Kidney (tissue), 14 donors: ENCODE results near the gene COPS7A. TPM values are rescaled to one million over a fixed set of nuclear protein-coding genes. Genes with fewer than 3 reads are reported as not detected.

Source experiments
- DNase-seq, 5 donors: peaks; one replicate each; pipeline ENCODE4 v3.0.0-alpha.2; 2013 to 2020
- FAIRE-seq: peaks from 2 replicates; lab custom pipeline; 2012; peaks lifted over from hg19 to GRCh38; lab: Jason Lieb, UNC
- H3K27ac ChIP-seq, 2 donors: one replicate each; pipeline ENCODE4 v1.7.0; 2013; ENCODE audit warnings: low read depth in 2 of 2, low read length in 2 of 2, inconsistent platforms in 1 of 2
- H3K27me3 ChIP-seq: one replicate; pipeline ENCODE4 v1.7.1; 2013; ENCODE audit warnings: low read length, inconsistent platforms; ENCODE audit not compliant: control insufficient read depth, insufficient read depth
- H3K36me3 ChIP-seq, 3 donors: one replicate each; pipeline versions ENCODE4 v1.7.0 to v1.7.1; 2013; ENCODE audit warnings: low read length in 3 of 3, control low read depth in 1 of 3, inconsistent platforms in 1 of 3; ENCODE audit not compliant: insufficient read depth in 3 of 3, control insufficient read depth in 2 of 3
- H3K4me1 ChIP-seq, 3 donors: one replicate each; pipeline versions ENCODE4 v1.7.0 to v1.7.1; 2013; ENCODE audit warnings: low read length in 3 of 3, inconsistent platforms in 1 of 3, low read depth in 1 of 3; ENCODE audit not compliant: control insufficient read depth in 2 of 3, insufficient read depth in 2 of 3
- H3K4me3 ChIP-seq, 3 donors: one replicate each; pipeline versions ENCODE4 v1.7.0 to v1.8.1; 2013; ENCODE audit warnings: low read length in 3 of 3, control low read depth in 1 of 3, inconsistent platforms in 1 of 3
- H3K9ac ChIP-seq, 3 donors: one replicate each; pipeline versions ENCODE4 v1.7.0 to v1.7.1; 2013; ENCODE audit warnings: low read length in 3 of 3, control low read depth in 1 of 3, inconsistent platforms in 1 of 3
- H3K9me3 ChIP-seq, 3 donors: one replicate each; pipeline versions ENCODE4 v1.7.0 to v1.7.1; 2013; ENCODE audit warnings: low read length in 3 of 3, control low read depth in 1 of 3, inconsistent platforms in 1 of 3; ENCODE audit not compliant: control insufficient read depth in 2 of 3, insufficient read depth in 1 of 3
- intact Hi-C: fragments of 100-400 bp; cut with DNase I; formaldehyde crosslinking; loops from one replicate; pipeline ENCODE4 v1.11.1; 2022
- polyA plus RNA-seq: library from polyadenylated mRNA; stranded (reverse); fragments of 350-450 nt; fragmentation: Illumina TruSeq; extraction: RNeasy Lipid Tissue Mini Kit (QIAGEN cat#74804); gene quantifications from one replicate; pipeline ENCODE4 v1.2.3, GENCODE V29; 2014; ENCODE audit warnings: low read depth, low replicate concordance; ENCODE audit not compliant: insufficient read depth
- total RNA-seq: library from RNA; stranded (reverse); fragmentation: NEBNext Ultra II Directional; extraction: Animal tissue kit (Norgen Biotek cat#: 25700); gene quantifications from one replicate; pipeline ENCODE4 v1.2.1, GENCODE V29; 2021
- TF ChIP-seq, protein P1 (sequence below): IDR thresholded peaks from 3 replicates; pipeline ENCODE4 v1.5.1; 2012; ENCODE audit warnings: mild to moderate bottlenecking, moderate library complexity, borderline replicate concordance; ENCODE audit not compliant: insufficient read depth; ENCODE audit errors: extremely low read depth
- donor health status: control.
- donor health status: control.
- donor health status: control.
- donor health status: control.
- donor health status: control.
- donor health status: DM: yes; HTN: yes; CAD: no.
- donor health status: Normal renal cell carcinoma (clear cell type).

COPS7A gene
- total and polyA plus RNA-seq, 2 donors from 2014 or later = 71.9 to 94.1 TPM

DNA sequence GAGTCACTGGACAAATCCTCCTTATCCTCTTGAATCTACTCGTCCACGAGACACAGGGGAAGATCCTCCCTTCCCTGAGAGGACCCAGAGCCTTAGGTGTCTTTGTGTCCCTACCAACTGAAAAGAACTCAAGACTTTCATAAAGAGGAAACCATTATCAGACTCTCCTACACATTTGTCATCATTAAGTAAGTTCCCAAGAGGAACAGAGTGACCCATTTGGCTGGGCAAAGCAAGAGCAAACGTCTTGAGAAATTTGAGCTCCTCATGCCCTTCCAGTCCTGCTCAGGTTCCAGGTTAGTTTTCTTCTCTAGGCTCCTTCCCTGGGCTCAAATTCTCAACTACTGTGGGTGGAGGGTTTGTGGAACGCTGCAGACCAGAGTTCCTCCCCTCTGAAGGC is 23.4 kb downstream of the COPS7A start:
- TF ChIP-seq, protein P1, sequence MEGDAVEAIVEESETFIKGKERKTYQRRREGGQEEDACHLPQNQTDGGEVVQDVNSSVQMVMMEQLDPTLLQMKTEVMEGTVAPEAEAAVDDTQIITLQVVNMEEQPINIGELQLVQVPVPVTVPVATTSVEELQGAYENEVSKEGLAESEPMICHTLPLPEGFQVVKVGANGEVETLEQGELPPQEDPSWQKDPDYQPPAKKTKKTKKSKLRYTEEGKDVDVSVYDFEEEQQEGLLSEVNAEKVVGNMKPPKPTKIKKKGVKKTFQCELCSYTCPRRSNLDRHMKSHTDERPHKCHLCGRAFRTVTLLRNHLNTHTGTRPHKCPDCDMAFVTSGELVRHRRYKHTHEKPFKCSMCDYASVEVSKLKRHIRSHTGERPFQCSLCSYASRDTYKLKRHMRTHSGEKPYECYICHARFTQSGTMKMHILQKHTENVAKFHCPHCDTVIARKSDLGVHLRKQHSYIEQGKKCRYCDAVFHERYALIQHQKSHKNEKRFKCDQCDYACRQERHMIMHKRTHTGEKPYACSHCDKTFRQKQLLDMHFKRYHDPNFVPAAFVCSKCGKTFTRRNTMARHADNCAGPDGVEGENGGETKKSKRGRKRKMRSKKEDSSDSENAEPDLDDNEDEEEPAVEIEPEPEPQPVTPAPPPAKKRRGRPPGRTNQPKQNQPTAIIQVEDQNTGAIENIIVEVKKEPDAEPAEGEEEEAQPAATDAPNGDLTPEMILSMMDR = no peak
- Histone ChIP-seq H3K27me3 (no peaks in the 10 kb centered on the region), H3K27ac (no peak overlapping the region), H3K36me3 (peaks cover 12 to 56% (median 30%) of the 10 kb centered on the region in 3 donors), H3K4me1 (peaks cover 2 to 9% (median 5%) of the 10 kb centered on the region in 3 donors), H3K9ac (no peak overlapping the region), H3K4me3 (no peak overlapping the region), H3K9me3 (no peaks in the 10 kb centered on the region)
- FAIRE-seq (no peak), DNase-seq (no peak)
- intact Hi-C loops = no loop called here

DNA sequence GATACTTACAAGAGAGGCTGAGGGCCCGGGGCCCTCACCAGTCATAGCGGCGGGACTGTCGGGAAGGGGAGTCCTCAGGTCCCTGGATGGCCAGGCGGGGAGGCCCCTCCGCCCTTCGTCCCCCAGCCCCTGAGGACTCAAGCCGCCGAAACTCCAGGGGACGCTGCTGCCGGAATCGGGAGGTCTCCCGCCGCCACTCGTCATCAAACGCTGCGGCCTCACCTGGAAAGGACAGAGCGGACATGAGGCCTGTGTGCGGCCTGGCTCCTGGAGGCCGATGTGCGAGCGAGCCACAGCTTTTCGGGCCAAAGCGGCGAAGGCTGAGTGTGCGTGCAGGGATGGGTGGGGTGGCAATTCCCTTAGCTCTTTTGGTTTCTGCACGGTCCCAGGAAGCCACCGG is 24.9 kb downstream of the COPS7A start:
- peak in 1 of 5 donors; percentile 77 for DNase-seq
- TF ChIP-seq, protein P1 = no peak
- intact Hi-C loops = no loop called here
- Histone ChIP-seq H3K9me3 (no peaks in the 10 kb centered on the region), H3K4me3 (no peak overlapping the region), H3K4me1 (peaks cover 4 to 12% (median 7%) of the 10 kb centered on the region in 3 donors), H3K27me3 (no peaks in the 10 kb centered on the region), H3K27ac (no peak overlapping the region), H3K9ac (no peak overlapping the region), H3K36me3 (peaks cover 12 to 57% (median 30%) of the 10 kb centered on the region in 3 donors)
- no peak for FAIRE-seq

DNA sequence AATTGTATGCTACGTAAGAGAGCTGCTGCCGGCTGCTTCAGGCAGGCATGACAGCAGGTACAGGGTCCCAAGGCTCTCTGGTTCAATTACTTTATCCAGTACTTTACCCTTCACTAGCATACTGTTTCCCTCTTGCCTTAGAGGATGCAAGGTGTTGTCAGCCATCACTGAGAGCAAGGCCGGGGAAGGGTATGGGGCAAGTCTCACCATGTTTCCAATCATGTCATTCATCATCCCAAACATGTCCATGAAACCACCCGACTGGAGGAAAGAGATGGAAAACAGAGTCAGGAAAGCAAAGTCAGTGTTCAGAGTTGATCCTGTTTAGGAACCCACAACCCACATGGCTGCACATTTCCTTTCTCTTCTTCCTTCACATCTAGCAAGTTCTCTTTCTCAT is 26.7 kb downstream of the COPS7A start:
- FAIRE-seq = no peak

More for the DNA sequence above, 26.7 kb downstream of the COPS7A start:
- TF ChIP-seq, protein P1 = no peak
- peaks cover 11 to 54% (median 30%) of the 10 kb centered on the region in 3 donors for H3K36me3 ChIP-seq
- H3K27ac ChIP-seq = no peak overlapping the region
- intact Hi-C loops = loop anchor here (10.0 kb wide), 1 partner anchor 74 kb away; the partner anchor contains the start of genes GPR162 and P3H3
- H3K9me3 ChIP-seq = no peaks in the 10 kb centered on the region
- no peak overlapping the region for H3K9ac ChIP-seq
- no peak for DNase-seq
- peaks cover 7 to 16% (median 15%) of the 10 kb centered on the region in 3 donors for H3K4me1 ChIP-seq
- no peak overlapping the region for H3K4me3 ChIP-seq
- H3K27me3 ChIP-seq = no peaks in the 10 kb centered on the region
